Stimulated activated naive B cell treated with anti-CD40 and anti-IgM and Interleukin-4, amounts not matched to agents 10 μg/mL and 1 μg/mL and 100 μg/mL, for 72 hours (primary cell): Measurements from ENCODE around the gene CAMTA1.
"Not testable (repeated sequence)": the region's sequence is repeated elsewhere in the genome, so short reads cannot be mapped to it uniquely, and the experiment has no call there.

Source experiments
- ATAC-seq, 2 donors: fragments of 150-1000 bp; cut with Tn5 transposase; replicated peaks; 2 replicates each; pipeline ENCODE4 v1.10.0; 2021; ENCODE audit warnings: moderate library complexity in 1 of 2
- DNase-seq: peaks from one replicate; pipeline ENCODE4 v3.0.0; 2021
- H3K27ac Mint-ChIP-seq: one replicate; pipeline ENCODE4 v1.8.0; 2022; ENCODE audit warnings: mild to moderate bottlenecking, mixed read lengths
- H3K27me3 Mint-ChIP-seq, 2 donors: one replicate each; pipeline ENCODE4 v1.8.0; 2022; ENCODE audit warnings: mixed read lengths in 2 of 2
- H3K36me3 Mint-ChIP-seq, 2 donors: one replicate each; pipeline ENCODE4 v1.8.0; 2022; ENCODE audit warnings: mixed read lengths in 2 of 2, mild to moderate bottlenecking in 1 of 2
- H3K4me1 Mint-ChIP-seq, 2 donors: one replicate each; pipeline ENCODE4 v1.8.0; 2022; ENCODE audit warnings: mixed read lengths in 2 of 2, mild to moderate bottlenecking in 1 of 2
- H3K4me3 Mint-ChIP-seq, 2 donors: one replicate each; pipeline ENCODE4 v1.8.0; 2022; ENCODE audit warnings: mild to moderate bottlenecking in 2 of 2, mixed read lengths in 2 of 2, moderate library complexity in 1 of 2
- H3K9me3 Mint-ChIP-seq, 2 donors: one replicate each; pipeline ENCODE4 v1.8.0; 2022; ENCODE audit warnings: mixed read lengths in 2 of 2, mild to moderate bottlenecking in 1 of 2

CAMTA1 gene

GRCh38 chr1:7127322-7128075 is 342.2 kb downstream of the CAMTA1 start:
- no peak overlapping the region for H3K4me3 Mint-ChIP-seq
- H3K27me3 Mint-ChIP-seq: peaks cover 5 to 11% of the 10 kb centered on the region in 2 donors
- no peak overlapping the region for H3K27ac Mint-ChIP-seq
- DNase-seq (no peak), ATAC-seq (no peak)
- no peaks in the 10 kb centered on the region for H3K36me3 Mint-ChIP-seq
- peaks cover 0 to 2% of the 10 kb centered on the region in 2 donors for H3K4me1 Mint-ChIP-seq
- H3K9me3 Mint-ChIP-seq: no peaks in the 10 kb centered on the region

GRCh38 chr1:7128293-7128692 is 343.0 kb downstream of the CAMTA1 start:
- Mint-ChIP-seq H3K4me1 (peaks cover 0 to 2% of the 10 kb centered on the region in 2 donors), H3K9me3 (no peaks in the 10 kb centered on the region), H3K27ac (peak overlapping the region; percentile 77), H3K36me3 (no peaks in the 10 kb centered on the region), H3K27me3 (peaks cover 5 to 11% of the 10 kb centered on the region in 2 donors), H3K4me3 (no peak overlapping the region)
- no peak for DNase-seq
- no peak for ATAC-seq

GRCh38 chr1:7130127-7130526 is 344.9 kb downstream of the CAMTA1 start:
- DNase-seq: no peak
- Mint-ChIP-seq H3K27me3 (peaks cover 9 to 11% of the 10 kb centered on the region in 2 donors), H3K27ac (no peak overlapping the region), H3K9me3 (no peaks in the 10 kb centered on the region), H3K36me3 (no peaks in the 10 kb centered on the region), H3K4me3 (no peak overlapping the region), H3K4me1 (peaks cover 0 to 2% of the 10 kb centered on the region in 2 donors)
- ATAC-seq: no peak

GRCh38 chr1:7135493-7135892 is 350.2 kb downstream of the CAMTA1 start:
- Mint-ChIP-seq H3K27ac (no peak overlapping the region), H3K36me3 (no peaks in the 10 kb centered on the region), H3K9me3 (peaks cover 0 to 1% of the 10 kb centered on the region in 2 donors), H3K4me1 (no peaks in the 10 kb centered on the region), H3K4me3 (no peak overlapping the region), H3K27me3 (peaks cover 22 to 27% of the 10 kb centered on the region in 2 donors)
- DNase-seq: no peak
- ATAC-seq: no peak

- no peaks in the 10 kb centered on the region for H3K36me3 Mint-ChIP-seq
- no peak for ATAC-seq
- H3K4me3 Mint-ChIP-seq: no peak overlapping the region
- H3K9me3 Mint-ChIP-seq: peaks cover 0 to 1% of the 10 kb centered on the region in 2 donors
- H3K27me3 Mint-ChIP-seq: peaks cover 19 to 22% of the 10 kb centered on the region in 2 donors
- no peak for DNase-seq
- no peaks in the 10 kb centered on the region for H3K4me1 Mint-ChIP-seq
- no peak overlapping the region for H3K27ac Mint-ChIP-seq
These were observed 351.1 kb downstream of the CAMTA1 start for GRCh38 chr1:7136166-7136953.

GRCh38 chr1:7140251-7140650 is 355.0 kb downstream of the CAMTA1 start:
- ATAC-seq (no peak), DNase-seq (no peak)
- no peak overlapping the region for H3K4me3 Mint-ChIP-seq
- H3K27me3 Mint-ChIP-seq: peaks cover 16 to 18% of the 10 kb centered on the region in 2 donors
- no peaks in the 10 kb centered on the region for H3K4me1 Mint-ChIP-seq
- no peaks in the 10 kb centered on the region for H3K36me3 Mint-ChIP-seq
- no peak overlapping the region for H3K27ac Mint-ChIP-seq
- H3K9me3 Mint-ChIP-seq: peaks cover 0 to 1% of the 10 kb centered on the region in 2 donors

GRCh38 chr1:7145947-7146346 is 360.7 kb downstream of the CAMTA1 start:
- H3K4me3 Mint-ChIP-seq: no peak overlapping the region
- H3K36me3 Mint-ChIP-seq: no peaks in the 10 kb centered on the region
- no peaks in the 10 kb centered on the region for H3K9me3 Mint-ChIP-seq
- ATAC-seq (no peak), DNase-seq (no peak)
- no peak overlapping the region for H3K27ac Mint-ChIP-seq
- H3K27me3 Mint-ChIP-seq: no peaks in the 10 kb centered on the region
- H3K4me1 Mint-ChIP-seq: no peaks in the 10 kb centered on the region

- Mint-ChIP-seq H3K27me3 (no peaks in the 10 kb centered on the region), H3K4me1 (no peaks in the 10 kb centered on the region), H3K9me3 (no peaks in the 10 kb centered on the region), H3K4me3 (no peak overlapping the region), H3K36me3 (no peaks in the 10 kb centered on the region), H3K27ac (no peak overlapping the region)
- DNase-seq: no peak
- no peak for ATAC-seq
These were observed 361.5 kb downstream of the CAMTA1 start for GRCh38 chr1:7146710-7147109.

- not testable (repeated sequence) for H3K27me3 Mint-ChIP-seq, H3K9me3 Mint-ChIP-seq, ATAC-seq, H3K36me3 Mint-ChIP-seq, H3K27ac Mint-ChIP-seq, H3K4me3 Mint-ChIP-seq, H3K4me1 Mint-ChIP-seq, DNase-seq
These were observed 362.5 kb downstream of the CAMTA1 start for GRCh38 chr1:7147581-7148282.

GRCh38 chr1:7149080-7149838 is 364.0 kb downstream of the CAMTA1 start:
- H3K4me3 Mint-ChIP-seq: no peak overlapping the region
- no peaks in the 10 kb centered on the region for H3K4me1 Mint-ChIP-seq
- H3K27me3 Mint-ChIP-seq: no peaks in the 10 kb centered on the region
- DNase-seq: no peak
- no peaks in the 10 kb centered on the region for H3K36me3 Mint-ChIP-seq
- no peak overlapping the region for H3K27ac Mint-ChIP-seq
- ATAC-seq: no peak
- H3K9me3 Mint-ChIP-seq: no peaks in the 10 kb centered on the region

GRCh38 chr1:7150724-7151280 is 365.5 kb downstream of the CAMTA1 start:
- Mint-ChIP-seq H3K4me1 (no peaks in the 10 kb centered on the region), H3K27me3 (no peaks in the 10 kb centered on the region), H3K36me3 (no peaks in the 10 kb centered on the region), H3K27ac (no peak overlapping the region), H3K9me3 (no peaks in the 10 kb centered on the region), H3K4me3 (no peak overlapping the region)
- no peak for DNase-seq
- ATAC-seq: no peak

- Mint-ChIP-seq H3K36me3 (no peaks in the 10 kb centered on the region), H3K9me3 (no peaks in the 10 kb centered on the region)
- DNase-seq: no peak
These were observed 366.7 kb downstream of the CAMTA1 start for GRCh38 chr1:7151978-7152377.

GRCh38 chr1:7152655-7153054 is 367.4 kb downstream of the CAMTA1 start:
- DNase-seq (no peak), ATAC-seq (no peak)
- H3K9me3 Mint-ChIP-seq: no peaks in the 10 kb centered on the region
- no peaks in the 10 kb centered on the region for H3K36me3 Mint-ChIP-seq
- H3K4me1 Mint-ChIP-seq: no peaks in the 10 kb centered on the region
- no peak overlapping the region for H3K4me3 Mint-ChIP-seq
- H3K27me3 Mint-ChIP-seq: no peaks in the 10 kb centered on the region
- no peak overlapping the region for H3K27ac Mint-ChIP-seq

More at GRCh38 chr1:7151978-7152377, 366.7 kb downstream of the CAMTA1 start:
- H3K4me3 Mint-ChIP-seq: no peak overlapping the region
- H3K4me1 Mint-ChIP-seq: no peaks in the 10 kb centered on the region
- no peak for ATAC-seq
- no peaks in the 10 kb centered on the region for H3K27me3 Mint-ChIP-seq
- no peak overlapping the region for H3K27ac Mint-ChIP-seq

GRCh38 chr1:7153464-7153863 is 368.2 kb downstream of the CAMTA1 start:
- Mint-ChIP-seq H3K9me3 (no peaks in the 10 kb centered on the region), H3K27me3 (no peaks in the 10 kb centered on the region), H3K27ac (no peak overlapping the region), H3K36me3 (no peaks in the 10 kb centered on the region), H3K4me1 (no peaks in the 10 kb centered on the region), H3K4me3 (no peak overlapping the region)
- no peak for DNase-seq
- no peak for ATAC-seq
